H1 (cell line): Measurements from ENCODE around the gene TMED5. TPM values are rescaled to one million over a fixed set of nuclear protein-coding genes. Genes with fewer than 3 reads are reported as not detected.

Source experiments
- CTCF ChIA-PET: fragments of 300-600 bp; sonication (Branson Sonifier 250); formaldehyde crosslinking; loops from one replicate; lab custom pipeline; 2021; ENCODE audit not compliant: partially characterized antibody; lab: Charles Lee
- POLR2A ChIA-PET: fragments of 300-600 bp; sonication (Branson Sonifier 250); formaldehyde crosslinking; loops from one replicate; lab custom pipeline; 2021; ENCODE audit warnings: inconsistent platforms; ENCODE audit not compliant: partially characterized antibody; lab: Charles Lee
- DNase-seq, 2 experiments: peaks; one replicate each; pipeline versions ENCODE4 v3.0.0 to v3.0.0-alpha.2; 2010 to 2022; ENCODE audit warnings: low spot score in 2 of 2, low read depth in 1 of 2, mixed read lengths in 1 of 2
- FAIRE-seq: peaks from 2 replicates; lab custom pipeline; 2011; peaks lifted over from hg19 to GRCh38; lab: Jason Lieb, UNC
- H2AFZ ChIP-seq: 2 replicates; pipeline ENCODE4 v1.8.1; 2012; ENCODE audit warnings: low read length, inconsistent platforms
- H2AK5ac ChIP-seq: 2 replicates; pipeline ENCODE4 v1.6.1; 2013; ENCODE audit warnings: low read depth, low read length
- H2BK120ac ChIP-seq: replicated peaks from 2 replicates; pipeline ENCODE3; 2013; ENCODE audit warnings: low read depth, low read length, inconsistent platforms
- H2BK12ac ChIP-seq: 2 replicates; pipeline ENCODE4 v1.6.1; 2013; ENCODE audit warnings: low read depth, low read length
- H2BK15ac ChIP-seq: 2 replicates; pipeline ENCODE4 v1.6.1; 2013; ENCODE audit warnings: low read length
- H2BK20ac ChIP-seq: 2 replicates; pipeline ENCODE4 v1.6.1; 2013; ENCODE audit warnings: low read length
- H2BK5ac ChIP-seq: 2 replicates; pipeline ENCODE4 v1.6.1; 2013; ENCODE audit warnings: low read depth, low read length
- H3K14ac ChIP-seq: 2 replicates; pipeline ENCODE4 v1.6.1; 2013; ENCODE audit warnings: inconsistent platforms; ENCODE audit not compliant: insufficient read length
- H3K18ac ChIP-seq: 2 replicates; pipeline ENCODE4 v1.6.1; 2013; ENCODE audit warnings: low read length; ENCODE audit errors: extremely low read depth
- H3K23ac ChIP-seq: 2 replicates; pipeline ENCODE4 v1.6.1; 2013; ENCODE audit warnings: inconsistent platforms; ENCODE audit not compliant: insufficient read length
- H3K23me2 ChIP-seq: 2 replicates; pipeline ENCODE4 v1.6.1; 2013; ENCODE audit warnings: low read depth, low read length
- H3K27ac ChIP-seq: 2 replicates; pipeline ENCODE4 v1.6.1; 2011; ENCODE audit warnings: low read depth, low read length, inconsistent platforms
- H3K27me3 ChIP-seq, 4 experiments: replicated peaks in 1 of 4; 1 replicate in 1 of 4; 2 replicates in 3 of 4; pipeline versions ENCODE4 v1.6.1 to v1.8.1; 2011 to 2013; ENCODE audit warnings: low read length in 3 of 4, mild to moderate bottlenecking in 3 of 4, inconsistent platforms in 2 of 4, mixed read lengths in 2 of 4, moderate library complexity in 1 of 4; ENCODE audit not compliant: control insufficient read depth in 3 of 4, insufficient read depth in 3 of 4; ENCODE audit errors: extremely low read depth in 1 of 4
- H3K36me3 ChIP-seq, 4 experiments: 2 replicates each; pipeline versions ENCODE4 v1.6.1 to v1.8.1; 2011 to 2013; ENCODE audit warnings: mild to moderate bottlenecking in 4 of 4, low read length in 3 of 4, moderate library complexity in 2 of 4, control low read depth in 1 of 4, inconsistent platforms in 1 of 4; ENCODE audit not compliant: insufficient read depth in 4 of 4, control insufficient read depth in 2 of 4
- H3K4ac ChIP-seq: replicated peaks from 2 replicates; pipeline ENCODE3; 2013; ENCODE audit warnings: low read length, low read depth, mixed read lengths, inconsistent platforms; ENCODE audit not compliant: insufficient read length
- H3K4me1 ChIP-seq, 4 experiments: replicated peaks in 1 of 4; 1 replicate in 1 of 4; 2 replicates in 3 of 4; pipeline versions ENCODE4 v1.6.1 to v1.8.1; 2011 to 2013; ENCODE audit warnings: low read length in 3 of 4, inconsistent platforms in 2 of 4, mixed read lengths in 1 of 4; ENCODE audit not compliant: insufficient read depth in 4 of 4, control insufficient read depth in 3 of 4
- H3K4me2 ChIP-seq, 2 experiments: 2 replicates each; pipeline versions ENCODE4 v1.6.1 to v1.8.1; 2011 to 2013; ENCODE audit warnings: low read depth in 2 of 2, low read length in 2 of 2, control low read depth in 1 of 2, inconsistent platforms in 1 of 2, mild to moderate bottlenecking in 1 of 2; ENCODE audit not compliant: insufficient read depth in 1 of 2
- H3K4me3 ChIP-seq, 4 experiments: fragments of 200-600, 300-600 bp in 1 of 4; sonication (generic), shearing (Covaris generic), sonication (Bioruptor Twin) in 1 of 4; 2 replicates each; pipeline versions ENCODE4 v1.5.1 to v1.8.1; 2011 to 2016; ENCODE audit warnings: low read length in 4 of 4, low read depth in 3 of 4, control low read depth in 2 of 4, inconsistent platforms in 2 of 4, mild to moderate bottlenecking in 2 of 4, mixed read lengths in 1 of 4, moderate library complexity in 1 of 4; ENCODE audit not compliant: insufficient read depth in 2 of 4; ENCODE audit errors: extremely low read depth in 1 of 4
- H3K56ac ChIP-seq: replicated peaks from 2 replicates; pipeline ENCODE3; 2013; ENCODE audit warnings: low read depth, mild to moderate bottlenecking, mixed read lengths, low read length, inconsistent platforms; ENCODE audit not compliant: insufficient read length
- H3K79me1 ChIP-seq: 2 replicates; pipeline ENCODE4 v1.6.1; 2013; ENCODE audit warnings: low read depth, low read length, control low read depth
- H3K79me2 ChIP-seq, 2 experiments: 2 replicates each; pipeline versions ENCODE4 v1.6.1 to v1.8.1; 2012 to 2013; ENCODE audit warnings: low read length in 2 of 2, mild to moderate bottlenecking in 2 of 2, inconsistent platforms in 1 of 2; ENCODE audit not compliant: insufficient read depth in 2 of 2, control insufficient read depth in 1 of 2
- H3K9ac ChIP-seq, 4 experiments: replicated peaks in 1 of 4; 1 replicate in 1 of 4; 2 replicates in 3 of 4; pipeline versions ENCODE4 v1.6.1 to v1.8.1; 2011 to 2013; ENCODE audit warnings: low read depth in 3 of 4, low read length in 3 of 4, control low read depth in 2 of 4, mild to moderate bottlenecking in 2 of 4, moderate library complexity in 2 of 4, inconsistent platforms in 1 of 4; ENCODE audit errors: extremely low read depth in 1 of 4
- H3K9me3 ChIP-seq, 2 experiments: 2 replicates each; pipeline versions ENCODE4 v1.6.1 to v1.8.1; 2012 to 2013; ENCODE audit warnings: mild to moderate bottlenecking in 2 of 2, moderate library complexity in 2 of 2, control low read depth in 1 of 2, inconsistent platforms in 1 of 2, low read depth in 1 of 2, low read length in 1 of 2, mixed read lengths in 1 of 2; ENCODE audit not compliant: insufficient read depth in 2 of 2
- H4K20me1 ChIP-seq, 2 experiments: replicated peaks in 1 of 2; 2 replicates each; pipeline versions ENCODE3 to v1.8.1; 2011 to 2013; ENCODE audit warnings: inconsistent platforms in 2 of 2, low read length in 2 of 2, mild to moderate bottlenecking in 1 of 2; ENCODE audit not compliant: insufficient read depth in 2 of 2, control insufficient read depth in 1 of 2
- H4K5ac ChIP-seq: 2 replicates; pipeline ENCODE4 v1.6.1; 2013; ENCODE audit warnings: low read length, low read depth, mixed read lengths, inconsistent platforms; ENCODE audit not compliant: insufficient read length
- H4K8ac ChIP-seq: 2 replicates; pipeline ENCODE4 v1.8.0; 2013; ENCODE audit warnings: mild to moderate bottlenecking, moderate library complexity, low read length, inconsistent platforms; ENCODE audit not compliant: insufficient read depth; ENCODE audit errors: extremely low read depth
- H4K91ac ChIP-seq: replicated peaks from 2 replicates; pipeline ENCODE3; 2013; ENCODE audit warnings: low read length, mixed read lengths, inconsistent platforms; ENCODE audit not compliant: insufficient read length
- CHD2 ChIP-seq: IDR thresholded peaks from 2 replicates; pipeline ENCODE4 v1.6.1; 2012; ENCODE audit warnings: low read length, improper control_type of control experiment
- HDAC2 ChIP-seq, 2 experiments: fragments of 300-600 bp in 1 of 2; sonication (generic) in 1 of 2; IDR thresholded peaks; 2 replicates each; pipeline ENCODE4 v1.6.1; 2011 to 2012; ENCODE audit warnings: low read depth in 2 of 2, low read length in 2 of 2, mild to moderate bottlenecking in 2 of 2, moderate library complexity in 2 of 2, borderline replicate concordance in 1 of 2, inconsistent platforms in 1 of 2
- JUND ChIP-seq: IDR thresholded peaks from 2 replicates; pipeline ENCODE4 v1.6.1; 2011; ENCODE audit warnings: mild to moderate bottlenecking, improper control_type of control experiment, low read length
- POLR2A ChIP-seq, 2 experiments: IDR thresholded peaks; 1 replicate in 1 of 2; 2 replicates in 1 of 2; pipeline ENCODE4 v1.6.1; 2011; ENCODE audit warnings: low read depth in 2 of 2, low read length in 2 of 2, mild to moderate bottlenecking in 2 of 2; ENCODE audit errors: control extremely low read depth in 1 of 2
- RBBP5 ChIP-seq: IDR thresholded peaks from 2 replicates; pipeline ENCODE4 v1.7.1; 2012; ENCODE audit warnings: low read depth, mild to moderate bottlenecking, inconsistent platforms, low read length, moderate library complexity, borderline replicate concordance
- SP4 ChIP-seq: IDR thresholded peaks from 2 replicates; pipeline ENCODE4 v1.6.1; 2012; ENCODE audit warnings: low read length, inconsistent platforms
- TAF7 ChIP-seq: optimal IDR thresholded peaks from 2 replicates; pipeline ENCODE3; 2011; ENCODE audit warnings: low read depth, mild to moderate bottlenecking, inconsistent platforms, low read length, moderate library complexity, borderline replicate concordance
- TBP ChIP-seq: IDR thresholded peaks from 2 replicates; pipeline ENCODE4 v1.6.1; 2011; ENCODE audit warnings: low read depth, low read length, improper control_type of control experiment
- WGBS, 2 experiments: shearing (Covaris generic) in 1 of 2; methylation state at CpG; one replicate each; pipeline versions ENCODE4 v1.1.6 to v1.1.7; 2013 to 2015; ENCODE audit warnings: low lambda C conversion rate in 2 of 2, mixed read lengths in 2 of 2, inconsistent platforms in 1 of 2, low coverage in 1 of 2, missing lambda C conversion rate in 1 of 2; ENCODE audit not compliant: insufficient replicate concordance in 2 of 2, insufficient coverage in 1 of 2, insufficient read length in 1 of 2; ENCODE audit errors: extremely low coverage in 1 of 2, missing lambda C conversion rate in 1 of 2; 5-methylcytosine and 5-hydroxymethylcytosine counted together
- polyA plus RNA-seq, 7 experiments: library from polyadenylated mRNA; depleted of rRNA in 3 of 7; stranded (reverse) in 5 of 7; unstranded in 2 of 7; fragments of >200 nt in 5 of 7; fragments of 200-250 nt in 2 of 7; gene quantifications; 1 replicate in 5 of 7; 2 replicates in 1 of 7; 4 replicates in 1 of 7; pipeline versions ENCODE4 v1.2.1 to v1.2.3, GENCODE V29; 2011 to 2013; ENCODE audit warnings: missing spikeins in 2 of 7, mixed read lengths in 2 of 7
- total RNA-seq: library from RNA; stranded (reverse); fragmentation: NEBNext Ultra II Directional; extraction: Animal tissue kit (Norgen Biotek cat#: 25700); gene quantifications from 2 replicates; pipeline ENCODE4 v1.2.1, GENCODE V29; 2021

Gene TMED5
- total and polyA plus RNA-seq, 2 of the 8 experiments (the other 6 are each of a cell fraction or from before 2014, with no cell fraction given) = 14.8 to 32.8 TPM

- H3K79me2 ChIP-seq = peaks cover 40 to 99% of the 10 kb centered on the region in 2 experiments
- no peak overlapping the region for H2BK15ac ChIP-seq
- H3K9ac ChIP-seq = no peak overlapping the region
- H3K36me3 ChIP-seq = peaks cover 0 to 28% (median 3%) of the 10 kb centered on the region in 4 experiments; a peak in 2 of 8 replicates
- POLR2A ChIA-PET = interaction anchor here (1.5 kb wide), 1 partner anchor 18 kb away, joined by 5 read pairs; no protein-coding TSS in a partner anchor
- no peak overlapping the region for H3K23ac ChIP-seq
- no peak overlapping the region for H3K27ac ChIP-seq
- H2BK5ac ChIP-seq = no peak overlapping the region
- H3K4me3 ChIP-seq = no peak overlapping the region
- H3K14ac ChIP-seq = no peak overlapping the region
- no peak overlapping the region for H3K4me2 ChIP-seq
- FAIRE-seq = no peak
- H3K9me3 ChIP-seq = no peaks in the 10 kb centered on the region
- H4K5ac ChIP-seq = no peak overlapping the region
- H2BK12ac ChIP-seq = no peak overlapping the region
- H3K56ac ChIP-seq = no peak overlapping the region
- H4K20me1 ChIP-seq = peaks cover 19 to 30% of the 10 kb centered on the region in 2 experiments
- no peak overlapping the region for H3K18ac ChIP-seq
- H3K23me2 ChIP-seq = no peaks in the 10 kb centered on the region; the same call in 1 of the 2 replicates
- H3K27me3 ChIP-seq = no peaks in the 10 kb centered on the region
- H2BK120ac ChIP-seq = no peak overlapping the region
- no peak overlapping the region for H2AK5ac ChIP-seq
- H3K79me1 ChIP-seq = 0 out of 2 replicates have a peak, but pooled peaks cover 2% of the 10 kb centered on the region
- no peak overlapping the region for H4K91ac ChIP-seq
- peaks cover 0 to 5% (median 2%) of the 10 kb centered on the region in 4 experiments; a peak in 3 of 7 replicates for H3K4me1 ChIP-seq
- CTCF ChIA-PET = no interaction called here
- TF ChIP-seq HDAC2 (IDR thresholded peaks at IDR 0.05; ENCODE audit: borderline replicate concordance in 1 of 2, low read depth in 2 of 2, low read length in 2 of 2) (no peak), RBBP5 (no peak), TBP (no peak), POLR2A (IDR thresholded peaks at IDR 0.05; ENCODE audit: control extremely low read depth in 1 of 2, low read depth in 2 of 2, low read length in 2 of 2) (no peak), CHD2 (no peak), TAF7 (no peak), SP4 (no peak), JUND (no peak)
- DNase-seq = no peak
- no peak overlapping the region for H2BK20ac ChIP-seq
- WGBS, 2 experiments = 90% methylated on average over 2 of the region's 2 CpGs; no CpG with 5 or more reads in 1 of the 2 experiments
- H4K8ac ChIP-seq = no peak overlapping the region
- H2AFZ ChIP-seq = no peak overlapping the region
- no peak overlapping the region for H3K4ac ChIP-seq
Observed at GRCh38 chr1:93106226-93106625, 74.0 kb downstream of the TMED5 start.
